Chondrocyte (in vitro differentiated cells): ENCODE data around the gene ELK1. TPM values are rescaled to one million over a fixed set of nuclear protein-coding genes. Genes with fewer than 3 reads are reported as not detected.

Experiments
- DNase-seq: peaks from one replicate; pipeline ENCODE4 v3.0.0; 2021; ENCODE audit warnings: mixed read lengths, low spot score
- H3K27ac Mint-ChIP-seq: one replicate; pipeline ENCODE4 v1.8.0; 2021; ENCODE audit warnings: mild to moderate bottlenecking, moderate library complexity, mixed read lengths; ENCODE audit not compliant: unreplicated experiment
- H3K27me3 Mint-ChIP-seq: 2 replicates; pipeline ENCODE4 v1.8.0; 2021; ENCODE audit warnings: low read depth, mixed read lengths
- H3K36me3 Mint-ChIP-seq: 2 replicates; pipeline ENCODE4 v1.8.0; 2021; ENCODE audit warnings: low read depth, mixed read lengths
- H3K4me1 Mint-ChIP-seq: 2 replicates; pipeline ENCODE4 v1.8.0; 2021; ENCODE audit warnings: low read depth, mild to moderate bottlenecking, mixed read lengths
- H3K4me3 Mint-ChIP-seq: one replicate; pipeline ENCODE4 v1.8.0; 2021; ENCODE audit warnings: mild to moderate bottlenecking, moderate library complexity, mixed read lengths; ENCODE audit not compliant: unreplicated experiment
- H3K9me3 Mint-ChIP-seq: 2 replicates; pipeline ENCODE4 v1.8.0; 2021; ENCODE audit warnings: low read depth, mixed read lengths
- total RNA-seq: library from RNA; stranded (reverse); gene quantifications from 3 replicates; pipeline ENCODE4 v1.2.1, GENCODE V29; 2021
- TF ChIP-seq, protein P1 (sequence below): fragments of 200-600 bp; sonication (generic); IDR thresholded peaks from 2 replicates; pipeline ENCODE4 v1.5.0; 2021; ENCODE audit warnings: antibody characterized with exemption, mild to moderate bottlenecking, moderate library complexity

The ELK1 gene
- total RNA-seq, 1 donor from 2014 or later, result 32.6 TPM

DNA sequence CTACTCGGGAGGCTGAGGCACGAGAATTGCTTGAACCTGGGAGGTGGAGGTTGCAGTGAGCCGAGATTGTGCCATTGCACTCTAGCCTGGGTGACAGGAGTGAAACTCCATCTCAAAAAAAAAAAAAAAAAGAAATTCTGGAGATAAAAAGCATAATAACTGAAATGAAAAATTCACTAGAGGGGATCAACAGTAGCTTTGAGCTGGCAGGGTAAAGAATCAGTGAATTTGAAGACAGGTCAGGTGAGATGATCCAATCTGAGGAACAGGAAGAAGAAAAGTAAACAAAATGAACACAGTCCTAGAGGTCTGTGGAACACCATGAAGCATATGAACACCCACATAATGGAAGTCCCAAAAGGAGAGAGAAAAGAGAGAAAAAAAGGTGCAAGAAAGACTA lies 53.1 kb downstream of the ELK1 start:
- Mint-ChIP-seq H3K4me3 (no peak overlapping the region), H3K27ac (no peak overlapping the region), H3K36me3 (peaks cover 9% of the 10 kb centered on the region), H3K9me3 (peaks cover 32% of the 10 kb centered on the region), H3K27me3 (no peaks in the 10 kb centered on the region), H3K4me1 (peaks cover 16% of the 10 kb centered on the region)
- TF ChIP-seq, protein P1, sequence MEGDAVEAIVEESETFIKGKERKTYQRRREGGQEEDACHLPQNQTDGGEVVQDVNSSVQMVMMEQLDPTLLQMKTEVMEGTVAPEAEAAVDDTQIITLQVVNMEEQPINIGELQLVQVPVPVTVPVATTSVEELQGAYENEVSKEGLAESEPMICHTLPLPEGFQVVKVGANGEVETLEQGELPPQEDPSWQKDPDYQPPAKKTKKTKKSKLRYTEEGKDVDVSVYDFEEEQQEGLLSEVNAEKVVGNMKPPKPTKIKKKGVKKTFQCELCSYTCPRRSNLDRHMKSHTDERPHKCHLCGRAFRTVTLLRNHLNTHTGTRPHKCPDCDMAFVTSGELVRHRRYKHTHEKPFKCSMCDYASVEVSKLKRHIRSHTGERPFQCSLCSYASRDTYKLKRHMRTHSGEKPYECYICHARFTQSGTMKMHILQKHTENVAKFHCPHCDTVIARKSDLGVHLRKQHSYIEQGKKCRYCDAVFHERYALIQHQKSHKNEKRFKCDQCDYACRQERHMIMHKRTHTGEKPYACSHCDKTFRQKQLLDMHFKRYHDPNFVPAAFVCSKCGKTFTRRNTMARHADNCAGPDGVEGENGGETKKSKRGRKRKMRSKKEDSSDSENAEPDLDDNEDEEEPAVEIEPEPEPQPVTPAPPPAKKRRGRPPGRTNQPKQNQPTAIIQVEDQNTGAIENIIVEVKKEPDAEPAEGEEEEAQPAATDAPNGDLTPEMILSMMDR, result no peak
- no peak for DNase-seq

DNA sequence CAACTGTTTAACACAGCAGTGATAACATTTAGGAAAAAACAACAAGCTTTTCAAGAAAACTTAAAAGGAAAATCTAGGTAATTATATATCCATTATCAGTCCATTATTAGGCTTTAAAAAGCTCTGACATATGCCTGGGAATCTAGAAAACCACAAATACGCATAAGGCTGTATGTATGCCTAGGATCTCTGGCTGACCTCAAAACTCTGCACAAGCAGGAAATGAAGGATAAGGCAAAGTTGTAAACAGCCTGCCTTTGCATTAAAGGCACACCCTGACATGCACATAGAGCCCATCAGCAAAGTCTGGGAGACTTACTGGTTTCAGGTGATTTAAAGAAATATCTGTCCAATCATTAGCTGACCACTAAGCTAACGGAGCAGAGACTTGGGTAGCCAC lies 54.1 kb downstream of the ELK1 start:
- H3K27me3 Mint-ChIP-seq, result no peaks in the 10 kb centered on the region
- H3K4me3 Mint-ChIP-seq, result no peak overlapping the region
- peaks cover 32% of the 10 kb centered on the region for H3K9me3 Mint-ChIP-seq
- TF ChIP-seq, protein P1, result no peak
- H3K4me1 Mint-ChIP-seq, result peaks cover 16% of the 10 kb centered on the region
- H3K36me3 Mint-ChIP-seq, result peaks cover 9% of the 10 kb centered on the region
- no peak for DNase-seq
- H3K27ac Mint-ChIP-seq, result peak overlapping the region; percentile 84

DNA sequence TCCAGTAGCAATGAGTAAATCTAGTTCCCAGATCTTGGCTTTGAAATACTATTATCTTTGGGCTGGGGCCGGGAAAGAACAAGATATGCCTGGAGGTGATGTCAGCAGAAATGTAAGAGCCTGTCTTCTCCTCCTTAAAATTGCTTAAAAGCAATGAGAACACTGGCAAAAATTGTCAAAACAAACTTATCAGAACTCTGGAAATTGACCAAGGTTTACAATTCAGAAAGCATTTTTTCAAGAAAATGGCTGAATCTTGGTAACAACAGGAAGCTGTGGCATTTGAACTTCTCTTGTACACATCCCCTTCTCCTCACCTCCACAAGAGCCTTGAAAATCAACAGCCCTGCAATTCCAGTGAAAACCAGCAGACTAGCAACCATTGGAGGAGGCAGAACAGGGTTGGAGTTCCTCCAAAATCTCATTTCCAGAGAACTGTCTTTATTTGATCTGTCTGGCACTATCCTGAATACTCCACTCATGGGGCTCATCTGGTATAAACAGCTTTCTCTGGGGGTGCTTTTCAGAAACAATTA lies 54.6 kb downstream of the ELK1 start:
- H3K36me3 Mint-ChIP-seq, result peaks cover 7% of the 10 kb centered on the region
- DNase-seq, result no peak

DNA sequence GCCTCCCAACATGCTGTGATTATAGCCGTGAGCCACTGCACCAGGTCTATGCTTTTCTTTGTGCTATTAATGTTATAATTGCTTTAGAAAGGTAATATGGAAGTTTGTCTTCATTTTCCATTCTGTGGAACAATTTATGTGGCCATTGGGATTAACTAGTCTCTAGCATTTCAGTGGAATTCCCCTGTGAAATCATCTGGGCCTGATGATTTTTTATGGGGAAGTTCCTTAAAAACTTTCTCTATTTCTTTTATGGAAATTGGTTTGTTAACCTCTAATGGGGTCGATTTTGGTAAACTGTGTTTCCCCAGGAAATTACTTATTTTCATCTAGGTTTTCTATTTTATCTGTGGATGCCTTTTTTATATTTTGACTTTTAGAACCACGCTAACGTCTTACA lies 56.8 kb downstream of the ELK1 start:
- H3K9me3 Mint-ChIP-seq, result peaks cover 19% of the 10 kb centered on the region
- DNase-seq, result no peak
- H3K4me1 Mint-ChIP-seq, result peaks cover 16% of the 10 kb centered on the region
- H3K27ac Mint-ChIP-seq, result no peak overlapping the region
- TF ChIP-seq, protein P1, result no peak
- H3K36me3 Mint-ChIP-seq, result peaks cover 3% of the 10 kb centered on the region
- H3K4me3 Mint-ChIP-seq, result no peak overlapping the region
- H3K27me3 Mint-ChIP-seq, result no peaks in the 10 kb centered on the region

More for the DNA sequence above, 54.6 kb downstream of the ELK1 start:
- H3K27ac Mint-ChIP-seq, result peak overlapping the region; percentile 84
- TF ChIP-seq, protein P1, result no peak
- no peak overlapping the region for H3K4me3 Mint-ChIP-seq
- no peaks in the 10 kb centered on the region for H3K27me3 Mint-ChIP-seq
- H3K4me1 Mint-ChIP-seq, result peaks cover 16% of the 10 kb centered on the region
- H3K9me3 Mint-ChIP-seq, result peaks cover 27% of the 10 kb centered on the region

DNA sequence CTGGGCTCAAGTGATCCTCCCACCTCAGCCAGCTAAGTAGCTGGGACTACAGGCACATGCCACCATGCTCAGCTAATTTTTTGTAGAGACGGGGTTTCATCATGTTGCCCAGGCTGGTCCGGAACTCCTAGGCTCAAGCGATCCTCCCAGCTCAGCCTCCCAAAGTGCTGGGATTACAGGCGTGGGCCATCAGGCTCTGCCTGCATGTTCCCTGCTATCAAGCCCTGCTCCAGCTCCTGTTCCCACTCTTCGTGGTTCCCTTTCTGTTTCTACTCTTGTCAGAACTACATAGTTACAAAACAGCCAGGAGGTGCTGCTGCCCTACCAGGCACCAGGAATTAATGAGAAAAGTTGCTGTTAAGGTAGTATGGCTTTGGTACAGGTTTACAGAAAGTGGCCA lies 59.4 kb downstream of the ELK1 start:
- no peak overlapping the region for H3K27ac Mint-ChIP-seq

More for the DNA sequence above, 59.4 kb downstream of the ELK1 start:
- Mint-ChIP-seq H3K36me3 (no peaks in the 10 kb centered on the region), H3K27me3 (no peaks in the 10 kb centered on the region), H3K4me3 (no peak overlapping the region), H3K4me1 (peaks cover 11% of the 10 kb centered on the region), H3K9me3 (peaks cover 4% of the 10 kb centered on the region)
- TF ChIP-seq, protein P1, result no peak
- DNase-seq, result no peak
